ENCODE results near the gene SAPCD2.
A peak's percentile ranks its signal among the peaks of the same experiment; 100 is the strongest.
"Not testable (repeated sequence)": the region's sequence is repeated elsewhere in the genome, so short reads cannot be mapped to it uniquely, and the experiment has no call there.

Gene SAPCD2, protein sequence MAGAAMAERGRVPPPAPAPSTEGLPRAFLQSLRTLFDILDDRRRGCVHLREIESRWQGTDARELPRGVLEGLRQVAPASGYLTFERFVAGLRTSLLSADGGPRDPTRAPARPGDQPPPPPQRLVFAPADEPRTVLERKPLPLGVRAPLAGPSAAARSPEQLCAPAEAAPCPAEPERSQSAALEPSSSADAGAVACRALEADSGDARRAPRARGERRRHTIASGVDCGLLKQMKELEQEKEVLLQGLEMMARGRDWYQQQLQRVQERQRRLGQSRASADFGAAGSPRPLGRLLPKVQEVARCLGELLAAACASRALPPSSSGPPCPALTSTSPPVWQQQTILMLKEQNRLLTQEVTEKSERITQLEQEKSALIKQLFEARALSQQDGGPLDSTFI

GRCh38 chr9:137070201-137070905 is at the start of gene SAPCD2:
Gene SAPCD2 (minus strand): TSS chr9:137070557. CDS start chr9:137070460, 97 bp downstream.
- DNase-seq (ENCODE audit: low read depth) = peak; percentile 74

- DNase-seq (ENCODE audit: low read depth) = not testable (repeated sequence)
These were observed 47.8 kb upstream of the SAPCD2 start for GRCh38 chr9:137118092-137118603.

DNA sequence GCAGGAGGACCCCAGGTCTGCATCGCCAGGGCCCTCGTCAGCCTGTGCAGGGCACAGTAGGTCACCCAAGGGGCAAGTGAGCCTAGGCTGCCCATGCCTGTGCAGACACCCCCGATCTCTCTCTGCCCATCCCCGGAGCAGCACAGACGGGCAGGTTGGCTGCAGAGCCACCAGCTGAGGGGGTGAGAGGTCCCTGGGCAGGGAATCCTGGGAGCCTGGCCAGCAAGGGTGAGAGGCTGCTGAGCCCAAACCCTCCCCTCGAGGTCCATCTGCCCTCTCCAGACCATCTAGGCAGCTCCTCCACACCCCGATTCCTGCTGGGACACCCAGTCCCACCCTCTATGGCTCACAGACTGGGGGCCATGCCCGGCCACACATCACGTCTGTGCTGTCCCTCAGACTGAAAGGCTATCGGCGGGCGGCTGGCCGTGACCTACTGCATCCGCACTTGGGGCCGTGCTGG is 46.9 kb upstream of the SAPCD2 start:
- DNase-seq (ENCODE audit: low read depth) = no peak

- no peak for DNase-seq (ENCODE audit: low read depth)
These were observed 46.4 kb upstream of the SAPCD2 start for GRCh38 chr9:137116728-137117127.

- no peak for DNase-seq (ENCODE audit: low read depth)
These were observed 45.7 kb upstream of the SAPCD2 start for GRCh38 chr9:137116027-137116507.

DNA sequence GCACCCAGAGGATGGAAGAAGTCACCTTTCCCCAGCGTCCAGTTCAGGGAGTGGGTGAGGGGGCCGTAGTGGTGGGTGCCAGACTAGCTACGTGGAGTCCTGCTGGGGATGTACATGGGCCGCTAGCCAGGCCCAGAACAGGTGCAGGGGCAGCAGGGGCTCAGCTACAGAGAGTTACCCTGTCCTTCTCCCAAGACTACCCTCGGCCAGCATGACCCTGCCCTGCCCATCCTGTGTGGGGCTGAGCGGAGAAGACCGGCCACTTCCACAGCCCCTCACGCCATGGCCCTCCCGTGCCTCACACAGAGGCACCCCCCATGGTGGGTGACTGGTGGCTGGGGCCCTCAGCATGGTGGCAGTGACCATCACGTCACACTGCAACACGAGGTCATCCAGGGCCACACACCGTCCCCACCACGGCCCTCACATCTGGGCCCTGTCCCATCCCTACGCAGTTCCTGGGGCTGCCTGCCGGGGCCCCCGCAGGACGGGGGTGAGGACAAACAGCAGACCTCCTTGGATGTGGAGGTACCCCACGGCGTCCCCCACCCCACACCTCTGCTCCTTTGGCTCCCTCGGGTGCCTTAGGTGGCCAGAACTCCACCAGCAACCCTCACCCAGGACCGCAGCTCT is 45.2 kb upstream of the SAPCD2 start:
- DNase-seq (ENCODE audit: low read depth) = no peak

DNA sequence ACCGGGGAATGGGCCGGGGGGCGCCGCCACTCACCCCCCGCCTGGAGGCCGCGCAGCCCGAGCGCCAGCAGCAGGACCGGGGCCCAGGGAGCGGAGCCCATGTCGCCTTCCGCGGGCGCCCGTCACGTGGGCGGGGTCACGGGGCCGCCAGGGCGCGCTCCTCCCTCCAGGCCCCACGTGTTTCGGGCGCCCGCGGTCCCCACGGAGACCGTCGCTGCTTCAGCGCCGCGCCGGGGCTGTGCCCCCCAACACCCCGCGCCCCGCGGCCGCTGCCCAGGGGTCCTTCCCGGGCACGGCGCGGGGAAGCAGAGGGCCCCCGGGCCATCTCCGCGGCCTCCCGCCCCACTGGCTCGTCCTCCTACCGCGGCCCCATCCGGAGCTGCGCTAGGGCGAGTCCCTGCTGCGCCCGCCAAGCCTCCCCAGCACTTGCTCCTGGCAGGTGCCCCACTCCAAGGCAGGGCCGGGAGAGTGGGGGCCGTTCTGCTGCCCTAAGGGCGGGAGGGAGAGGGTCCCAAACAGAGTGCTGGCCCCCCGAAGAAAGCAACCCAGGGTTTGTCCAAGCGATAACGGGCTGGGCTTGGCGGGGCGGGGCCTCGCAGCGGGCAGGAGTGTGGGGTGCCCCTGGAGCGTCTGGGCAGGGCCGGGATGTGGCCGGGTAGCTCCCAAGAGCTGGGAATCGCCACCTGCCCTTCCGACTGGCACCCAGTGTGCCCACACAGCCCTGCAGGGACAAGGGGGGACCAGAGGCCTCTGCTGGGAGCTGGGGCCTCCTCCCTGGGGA is 44.4 kb upstream of the SAPCD2 start, which contains the start of gene DPP7:
TSS of gene DPP7 (minus strand) at position 121 of the 781 bp plus-strand sequence. CDS start at position 101, 20 bp downstream.
- DNase-seq (ENCODE audit: low read depth) = peak; percentile 73

GRCh38 chr9:137114220-137114612 is 43.9 kb upstream of the SAPCD2 start:
- DNase-seq (ENCODE audit: low read depth) = no peak

DNA sequence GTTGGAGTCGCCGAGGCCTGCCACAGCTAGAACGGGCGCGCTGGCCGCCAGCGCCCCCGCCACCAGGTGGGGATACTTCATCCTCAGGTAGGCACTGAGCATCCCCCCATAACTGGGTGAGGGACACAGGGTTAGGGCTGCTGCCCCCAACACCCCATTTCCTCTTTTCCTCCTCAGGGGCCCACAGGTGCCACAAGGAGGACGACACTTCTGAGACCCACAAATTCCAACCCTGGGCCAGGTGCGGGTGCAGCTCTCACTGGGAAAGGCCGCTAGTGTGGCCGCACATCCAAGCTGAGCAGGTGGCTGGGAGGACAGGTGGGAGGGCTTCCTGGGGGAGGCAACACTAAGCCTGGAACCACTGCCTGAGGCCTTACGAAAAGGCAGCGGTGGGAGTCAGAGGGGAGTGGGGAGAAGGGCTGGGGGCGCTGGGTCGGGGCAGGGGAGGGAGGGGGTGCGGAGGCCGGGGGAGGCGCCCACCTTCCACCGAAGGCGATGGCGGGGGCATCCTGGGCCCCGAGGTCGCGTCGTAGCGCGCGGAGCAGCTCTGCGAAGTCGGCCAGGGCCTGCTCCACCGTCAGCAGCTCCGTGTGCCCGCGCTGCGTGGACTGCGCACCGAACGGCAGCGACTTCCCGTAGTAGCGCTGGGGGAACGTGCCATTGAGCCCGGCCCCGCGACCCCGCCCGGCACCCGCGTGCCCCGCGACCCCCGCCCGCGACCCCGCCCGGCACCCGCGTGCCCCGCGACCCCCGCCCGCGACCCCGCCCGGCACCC is 43.2 kb upstream of the SAPCD2 start:
- DNase-seq (ENCODE audit: low read depth) = no peak

DNA sequence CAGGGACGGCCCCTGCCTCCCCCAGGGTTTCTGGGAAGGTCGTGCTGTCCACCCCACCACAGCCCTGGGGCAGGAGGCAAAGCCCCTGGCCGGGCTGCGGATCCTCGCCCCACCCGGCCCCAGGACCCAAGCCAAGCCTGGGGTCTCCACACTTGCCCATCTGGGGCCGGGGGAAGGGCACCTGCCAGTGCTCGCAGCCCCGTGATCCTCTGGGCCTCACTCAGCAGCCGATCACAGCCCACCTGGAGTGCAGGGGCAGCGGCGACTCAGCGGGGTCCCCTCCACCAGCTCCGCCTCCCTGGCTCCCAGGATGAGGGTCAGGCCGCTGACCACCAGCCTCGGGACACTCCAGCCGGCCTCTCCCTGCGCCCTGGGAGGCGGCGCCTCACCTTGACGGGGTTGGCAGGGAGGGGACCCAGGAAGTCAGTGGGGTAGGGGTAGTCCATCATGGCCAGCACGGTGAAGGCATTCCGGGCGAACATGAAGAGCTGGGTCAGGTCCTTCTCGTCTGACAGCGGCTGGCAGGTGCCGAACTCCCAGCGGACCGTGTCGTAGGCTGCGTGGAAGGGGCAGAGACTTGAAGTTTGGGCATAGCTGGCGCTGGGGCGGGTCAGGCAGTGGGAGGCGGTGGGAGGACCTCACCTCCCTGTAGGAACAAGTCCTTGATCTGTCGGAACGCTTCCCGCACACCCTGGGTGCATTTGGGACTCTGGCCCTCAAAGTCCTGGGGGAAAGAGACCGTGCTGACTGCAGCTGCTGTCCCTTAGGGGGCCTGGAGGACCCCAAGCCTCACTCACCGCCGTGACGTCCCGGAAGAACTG is 42.4 kb upstream of the SAPCD2 start:
- no peak for DNase-seq (ENCODE audit: low read depth)

DNA sequence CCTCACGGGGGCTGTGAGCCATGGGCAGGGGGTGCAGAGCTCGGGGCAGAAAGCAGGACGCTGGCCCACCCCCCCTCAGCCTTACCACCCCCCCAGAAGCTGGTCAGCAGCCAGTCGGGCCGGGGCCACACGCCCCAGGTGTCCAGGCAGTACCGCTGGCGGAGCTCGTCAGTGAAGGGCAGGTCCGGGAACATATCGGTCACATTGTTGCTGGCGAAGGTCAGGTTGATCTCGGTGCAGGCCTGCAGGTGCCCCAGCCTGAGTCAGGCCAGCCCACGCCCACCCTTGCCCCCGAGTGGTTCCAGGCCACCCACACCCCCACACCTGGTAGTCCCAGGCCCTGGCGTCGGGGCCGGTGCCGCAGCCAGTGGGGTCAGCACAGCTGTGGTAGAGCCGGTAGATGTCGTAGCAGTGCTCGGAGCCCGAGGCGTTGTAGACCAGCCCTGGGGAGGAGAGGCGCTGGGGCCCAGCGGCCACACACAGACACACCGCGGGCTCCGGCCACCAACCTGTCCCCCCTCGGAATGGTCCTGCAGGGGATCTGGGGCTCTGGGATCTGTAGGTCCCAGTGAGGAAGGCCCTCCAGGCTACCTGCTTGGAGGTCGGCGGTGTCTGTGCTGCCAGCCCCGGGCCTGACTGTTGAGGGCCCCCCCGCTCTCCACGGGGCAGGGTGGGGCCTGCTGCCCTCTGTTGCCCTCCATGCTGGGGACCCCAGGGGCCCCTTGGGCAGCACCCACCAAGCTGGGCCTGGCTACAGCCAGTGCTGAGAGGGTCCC is 41.6 kb upstream of the SAPCD2 start:
- no peak for DNase-seq (ENCODE audit: low read depth)

DNA sequence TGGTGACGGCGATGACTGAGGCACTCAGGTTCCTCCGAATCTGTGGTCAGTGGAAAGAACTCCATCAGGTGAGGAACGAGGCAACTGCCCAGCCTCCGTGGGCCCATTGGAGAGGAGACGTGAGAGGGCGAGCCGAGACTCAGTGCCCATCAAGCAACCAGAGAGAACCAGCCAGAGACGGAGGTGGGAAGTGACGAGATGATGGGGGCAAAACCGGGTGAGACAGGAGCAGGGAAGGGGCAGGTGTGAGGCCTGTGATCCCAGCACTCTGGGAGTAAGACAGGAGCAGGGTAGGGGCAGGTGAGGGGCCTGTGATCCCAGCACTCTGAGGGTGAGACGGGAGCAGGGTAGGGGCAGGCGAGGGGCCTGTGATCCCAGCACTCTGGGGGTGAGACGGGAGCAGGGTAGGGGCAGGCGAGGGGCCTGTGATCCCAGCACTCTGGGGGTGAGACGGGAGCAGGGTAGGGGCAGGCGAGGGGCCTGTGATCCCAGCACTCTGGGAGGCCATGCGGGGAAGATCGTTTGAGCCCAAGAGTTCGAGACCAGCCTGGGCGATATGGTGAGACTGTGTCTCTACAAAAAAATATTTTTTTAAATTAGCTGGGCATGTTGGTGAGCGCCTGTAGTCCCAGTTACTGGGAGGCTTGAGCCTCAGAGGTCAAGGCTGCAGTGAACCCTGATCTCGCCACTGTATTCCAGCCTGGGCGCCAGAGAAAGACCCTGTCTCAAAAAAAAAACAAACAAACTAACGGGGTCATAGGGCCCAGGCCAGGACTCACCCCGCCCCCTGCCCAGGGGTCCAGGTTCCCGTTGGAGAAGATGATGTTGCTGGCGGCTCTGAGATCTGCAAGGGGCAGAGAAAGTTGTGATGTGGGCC is 40.8 kb upstream of the SAPCD2 start:
- no peak for DNase-seq (ENCODE audit: low read depth)

- DNase-seq (ENCODE audit: low read depth) = no peak
These were observed 40.0 kb upstream of the SAPCD2 start for GRCh38 chr9:137110147-137110910.

DNA sequence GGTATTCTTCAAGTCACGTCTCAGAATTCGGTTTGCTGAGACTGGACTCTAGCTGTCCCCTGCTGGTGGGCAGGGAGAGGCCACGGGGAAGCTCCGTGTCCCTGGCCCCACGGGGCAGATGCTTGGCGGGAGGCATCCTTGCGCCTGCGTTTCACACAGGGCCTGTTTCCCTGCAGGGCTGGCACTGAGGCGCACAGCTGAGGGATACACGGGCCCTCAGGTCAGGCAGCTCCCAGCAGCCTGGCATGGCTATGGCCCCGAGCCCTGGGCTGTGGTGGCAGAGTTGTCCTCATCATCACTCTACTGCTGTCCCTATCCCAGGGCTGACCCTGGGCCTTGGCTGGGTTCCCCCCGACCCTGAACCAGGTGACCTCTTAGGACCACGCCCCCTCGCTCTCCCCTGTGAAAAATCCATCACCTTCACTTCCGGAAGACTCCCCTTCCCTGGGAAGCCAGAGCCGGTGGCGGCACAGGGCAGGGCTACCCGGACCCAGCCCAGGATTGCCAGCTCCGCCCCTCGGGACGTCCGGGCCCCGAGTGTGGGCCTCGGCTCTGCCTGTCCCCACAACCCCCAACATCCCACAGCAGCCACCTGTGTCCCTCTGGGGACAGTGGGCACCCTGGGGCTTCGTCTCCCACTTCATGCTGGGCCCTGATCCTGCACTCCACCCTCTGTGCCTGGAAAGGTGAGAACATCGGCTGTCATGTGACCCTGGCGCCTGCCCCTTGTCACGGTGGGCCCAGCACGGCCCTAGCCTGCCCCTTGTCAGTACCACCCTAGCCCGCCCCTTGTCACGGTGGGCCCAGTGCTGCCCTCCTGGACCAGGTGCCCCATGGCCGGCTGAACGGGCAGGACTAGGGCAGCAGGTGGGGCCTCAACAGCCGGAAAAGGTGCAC is 39.1 kb upstream of the SAPCD2 start:
- DNase-seq (ENCODE audit: low read depth) = no peak

DNA sequence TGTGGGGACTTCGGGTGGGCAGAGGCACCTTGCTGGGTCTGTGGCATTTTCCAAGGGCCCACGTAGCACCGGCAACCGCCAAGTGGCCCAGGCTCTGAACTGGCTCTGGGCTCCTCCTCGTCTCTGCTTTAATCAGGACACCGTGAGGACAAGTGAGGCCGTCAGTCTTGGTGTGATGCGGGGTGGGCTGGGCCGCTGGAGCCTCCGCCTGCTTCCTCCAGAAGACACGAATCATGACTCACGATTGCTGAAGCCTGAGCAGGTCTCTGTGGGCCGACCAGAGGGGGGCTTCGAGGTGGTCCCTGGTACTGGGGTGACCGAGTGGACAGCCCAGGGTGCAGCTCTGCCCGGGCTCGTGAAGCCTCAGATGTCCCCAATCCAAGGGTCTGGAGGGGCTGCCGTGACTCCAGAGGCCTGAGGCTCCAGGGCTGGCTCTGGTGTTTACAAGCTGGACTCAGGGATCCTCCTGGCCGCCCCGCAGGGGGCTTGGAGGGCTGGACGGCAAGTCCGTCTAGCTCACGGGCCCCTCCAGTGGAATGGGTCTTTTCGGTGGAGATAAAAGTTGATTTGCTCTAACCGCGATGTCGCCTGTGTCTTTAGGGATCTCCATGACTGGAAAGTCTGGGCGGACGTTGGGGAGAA is 38.4 kb upstream of the SAPCD2 start:
- DNase-seq (ENCODE audit: low read depth) = no peak

- DNase-seq (ENCODE audit: low read depth) = no peak
These were observed 37.6 kb upstream of the SAPCD2 start for GRCh38 chr9:137107982-137108381.

Data from stimulated activated CD8-positive, alpha-beta memory T cell treated with anti-CD3 and anti-CD28 coated beads, Interleukin-4, amount 100 ng/mL, for 24 hours (primary cell).